SK-N-SH treated with all-trans-retinoic acid at 6 μM for 48 hours (cell line): ENCODE data around the gene DGKZ.

Source experiments
- ATAC-seq: fragments of 200-7000 bp; cut with Tn5 transposase; 3 replicates; pipeline ENCODE4 v1.9.1; 2020; ENCODE audit warnings: mild to moderate bottlenecking, moderate library complexity
- ARNTL ChIP-seq: fragments of 450-650 bp; formaldehyde crosslinking; IDR thresholded peaks from 2 replicates; pipeline ENCODE4 v1.5.0; 2020; ENCODE audit warnings: low read depth, mild to moderate bottlenecking, moderate library complexity, borderline replicate concordance
- BACH2 ChIP-seq: fragments of 250-450 bp; sonication (Bioruptor Pico); IDR thresholded peaks from 2 replicates; pipeline ENCODE4 v1.9.0; 2021; ENCODE audit warnings: mild to moderate bottlenecking, borderline replicate concordance
- CREB5 ChIP-seq: fragments of 250-450 bp; sonication (Bioruptor Pico); IDR thresholded peaks from 2 replicates; pipeline ENCODE4 v1.5.1; 2020; ENCODE audit warnings: low read depth, mild to moderate bottlenecking, moderate library complexity
- CSRNP3 ChIP-seq: fragments of 250-450 bp; sonication (Bioruptor Pico); IDR thresholded peaks from 2 replicates; pipeline ENCODE4 v1.5.1; 2021; ENCODE audit warnings: mild to moderate bottlenecking, moderate library complexity
- ESRRG ChIP-seq: fragments of 250-450 bp; sonication (Bioruptor Pico); IDR thresholded peaks from 2 replicates; pipeline ENCODE4 v1.6.1; 2021; ENCODE audit warnings: mild to moderate bottlenecking
- ISL1 ChIP-seq: fragments of 250-450 bp; sonication (Bioruptor Pico); IDR thresholded peaks from 2 replicates; pipeline ENCODE4 v2.1.2; 2022; ENCODE audit warnings: mild to moderate bottlenecking, moderate library complexity
- PATZ1 ChIP-seq: fragments of 250-450 bp; sonication (Bioruptor Pico); IDR thresholded peaks from 2 replicates; pipeline ENCODE4 v1.8.0; 2020; ENCODE audit warnings: mild to moderate bottlenecking, moderate library complexity, borderline replicate concordance
- POU6F1 ChIP-seq: fragments of 250-450 bp; sonication (Bioruptor Pico); IDR thresholded peaks from 2 replicates; pipeline ENCODE4 v1.8.0; 2021; ENCODE audit warnings: low read depth, mild to moderate bottlenecking, moderate library complexity, borderline replicate concordance
- PPARA ChIP-seq: fragments of 250-450 bp; sonication (Bioruptor Pico); IDR thresholded peaks from 2 replicates; pipeline ENCODE4 v1.5.0; 2020; ENCODE audit warnings: mild to moderate bottlenecking, borderline replicate concordance
- RARB ChIP-seq: fragments of 250-450 bp; sonication (Bioruptor Pico); IDR thresholded peaks from 2 replicates; pipeline ENCODE4 v1.8.0; 2021; ENCODE audit warnings: mild to moderate bottlenecking, moderate library complexity
- SNAI2 ChIP-seq: fragments of 250-450 bp; sonication (Bioruptor Pico); IDR thresholded peaks from 2 replicates; pipeline ENCODE4 v1.5.0; 2020; ENCODE audit warnings: mild to moderate bottlenecking, moderate library complexity
- TCF4 ChIP-seq: fragments of 250-450 bp; sonication (Bioruptor Pico); IDR thresholded peaks from 2 replicates; pipeline ENCODE4 v1.8.0; 2021; ENCODE audit warnings: mild to moderate bottlenecking, moderate library complexity, borderline replicate concordance
- TOX ChIP-seq: fragments of 250-450 bp; sonication (Bioruptor Pico); IDR thresholded peaks from 2 replicates; pipeline ENCODE4 v1.8.0; 2021; ENCODE audit warnings: mild to moderate bottlenecking, moderate library complexity, borderline replicate concordance
- TSHZ2 ChIP-seq: fragments of 250-450 bp; sonication (Bioruptor Pico); IDR thresholded peaks from 2 replicates; pipeline ENCODE4 v1.5.0; 2020; ENCODE audit warnings: mild to moderate bottlenecking, moderate library complexity
- ZC3H10 ChIP-seq: fragments of 250-450 bp; sonication (Bioruptor Pico); IDR thresholded peaks from 2 replicates; pipeline ENCODE4 v1.5.1; 2021; ENCODE audit warnings: mild to moderate bottlenecking, moderate library complexity
- ZFP3 ChIP-seq: fragments of 250-450 bp; sonication (Bioruptor Pico); IDR thresholded peaks from 2 replicates; pipeline ENCODE4 v1.5.0; 2020; ENCODE audit warnings: mild to moderate bottlenecking, moderate library complexity
- ZFP30 ChIP-seq: fragments of 450-650 bp; formaldehyde crosslinking; IDR thresholded peaks from 2 replicates; pipeline ENCODE4 v1.5.0; 2022; ENCODE audit warnings: mild to moderate bottlenecking, moderate library complexity
- ZNF70 ChIP-seq: fragments of 450-650 bp; formaldehyde crosslinking; IDR thresholded peaks from 2 replicates; pipeline ENCODE4 v1.5.0; 2020; ENCODE audit warnings: mild to moderate bottlenecking, moderate library complexity

DGKZ gene

GRCh38 chr11:46335271-46335670, 12.0 kb upstream of the DGKZ start:
- no peak for ATAC-seq
- TF ChIP-seq ESRRG (CRISPR knock-in tag) (no peak), TOX (CRISPR knock-in tag) (no peak), TCF4 (no peak), PPARA (CRISPR knock-in tag) (no peak), RARB (CRISPR knock-in tag) (no peak), TSHZ2 (CRISPR knock-in tag) (no peak), ISL1 (CRISPR knock-in tag) (no peak), BACH2 (CRISPR knock-in tag) (no peak), CREB5 (CRISPR knock-in tag) (no peak), ZC3H10 (CRISPR knock-in tag) (no peak), ZNF70 (CRISPR knock-in tag) (no peak)

GRCh38 chr11:46335890-46336562, 11.2 kb upstream of the DGKZ start:
- no peak for ATAC-seq
- no peak for TF ChIP-seq PPARA (CRISPR knock-in tag)
- no peak for TF ChIP-seq BACH2 (CRISPR knock-in tag)
- no peak for TF ChIP-seq CREB5 (CRISPR knock-in tag)
- TF ChIP-seq ZC3H10 (CRISPR knock-in tag) = no peak
- TF ChIP-seq POU6F1 (CRISPR knock-in tag) = no peak
- TF ChIP-seq ISL1 (CRISPR knock-in tag) = no peak
- TF ChIP-seq ZFP30 (CRISPR knock-in tag) = no peak
- no peak for TF ChIP-seq ESRRG (CRISPR knock-in tag)

GRCh38 chr11:46336563-46337180, 10.6 kb upstream of the DGKZ start:
- ATAC-seq = no peak
- TF ChIP-seq ZNF70 (CRISPR knock-in tag) = no peak
- no peak for TF ChIP-seq RARB (CRISPR knock-in tag)
- no peak for TF ChIP-seq PATZ1 (CRISPR knock-in tag)
- TF ChIP-seq CSRNP3 (CRISPR knock-in tag) = no peak
- TF ChIP-seq ARNTL = no peak
- TF ChIP-seq ESRRG (CRISPR knock-in tag) = no peak
- TF ChIP-seq ZFP3 (CRISPR knock-in tag) = no peak
- no peak for TF ChIP-seq BACH2 (CRISPR knock-in tag)
- TF ChIP-seq CREB5 (CRISPR knock-in tag) = no peak
- no peak for TF ChIP-seq SNAI2 (CRISPR knock-in tag)
- no peak for TF ChIP-seq TOX (CRISPR knock-in tag)
- TF ChIP-seq, all 23 proteins: peak for 0
